Renal cortical epithelial cell (primary cell): Measurements from ENCODE around the gene ZFPM1. TPM values are rescaled to one million over a fixed set of nuclear protein-coding genes. Genes with fewer than 3 reads are reported as not detected.
A peak's percentile ranks its signal among the peaks of the same experiment; 100 is the strongest.
"Not testable (repeated sequence)": the region's sequence is repeated elsewhere in the genome, so short reads cannot be mapped to it uniquely, and the experiment has no call there.

ENCODE experiments used
- DNase-seq: peaks from one replicate; pipeline ENCODE4 v3.0.0-alpha.2; 2011; ENCODE audit warnings: low read depth
- total RNA-seq: library from RNA; depleted of rRNA; stranded (reverse); fragments of >200 nt; gene quantifications from 2 replicates; pipeline ENCODE4 v1.2.3, GENCODE V29; 2014

The ZFPM1 gene
- total RNA-seq: 0.35 and 2.8 TPM in 2 replicates

DNA sequence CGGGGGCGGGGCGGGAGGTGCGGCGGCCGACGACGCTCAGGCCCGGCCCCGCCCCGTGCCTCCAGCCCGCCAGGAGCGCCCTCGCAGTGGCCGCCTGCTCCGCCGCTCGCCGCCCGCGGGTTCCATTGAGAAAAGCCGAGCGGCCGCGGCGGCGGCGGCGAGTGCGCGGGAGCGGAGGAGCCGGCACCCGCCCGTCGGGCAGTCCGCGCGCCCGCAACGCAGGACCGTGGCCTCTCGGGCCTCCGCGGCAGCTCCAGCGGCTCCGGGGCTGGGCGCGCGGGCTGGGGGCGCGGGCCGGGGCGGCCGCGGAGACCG lies at the start of gene ZFPM1:
Gene ZFPM1 (plus strand): TSS at position 64 of the 315 bp plus-strand sequence. CDS start 359 bp downstream, outside the sequence.
- no peak for DNase-seq

DNA sequence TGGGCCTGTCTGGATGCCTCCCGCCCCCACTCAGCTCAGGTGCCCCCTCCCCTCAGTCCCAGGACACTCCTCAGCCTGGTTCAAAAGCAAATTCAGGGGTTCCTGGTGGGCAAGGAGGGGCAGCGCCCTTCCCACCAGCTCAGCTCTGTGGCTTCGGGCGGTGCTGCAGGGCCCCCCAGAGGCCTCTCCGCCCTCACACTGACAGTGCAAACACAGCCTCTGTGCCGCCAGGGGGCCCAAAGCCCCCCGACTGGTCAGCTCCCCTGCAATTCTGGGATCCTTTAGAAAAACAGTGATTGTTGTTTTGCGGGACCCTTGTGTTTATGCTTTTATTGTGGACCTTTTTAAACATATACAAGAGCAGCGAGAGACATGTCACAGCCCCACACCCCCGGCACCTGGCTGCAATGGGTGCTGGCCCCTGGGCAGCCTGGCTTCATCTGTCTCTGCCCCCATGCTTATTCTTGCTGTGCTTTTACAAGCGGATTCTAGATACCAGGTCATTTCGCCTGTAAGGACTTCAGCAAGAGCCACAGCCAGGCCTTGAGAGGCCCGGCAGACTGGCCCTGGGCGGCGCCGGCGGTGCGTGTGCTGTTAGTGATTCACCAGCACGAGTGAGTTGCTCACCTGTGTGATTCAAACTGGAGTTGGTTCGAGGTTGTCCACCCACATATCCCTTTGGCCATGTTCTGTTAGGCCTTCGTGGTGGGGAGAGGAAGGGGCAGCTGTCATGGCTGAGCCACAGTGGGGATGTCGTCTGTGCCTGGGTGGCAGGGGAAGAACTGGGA lies 49.1 kb upstream of the ZFPM1 start:
- peak; percentile 1 for DNase-seq

DNA sequence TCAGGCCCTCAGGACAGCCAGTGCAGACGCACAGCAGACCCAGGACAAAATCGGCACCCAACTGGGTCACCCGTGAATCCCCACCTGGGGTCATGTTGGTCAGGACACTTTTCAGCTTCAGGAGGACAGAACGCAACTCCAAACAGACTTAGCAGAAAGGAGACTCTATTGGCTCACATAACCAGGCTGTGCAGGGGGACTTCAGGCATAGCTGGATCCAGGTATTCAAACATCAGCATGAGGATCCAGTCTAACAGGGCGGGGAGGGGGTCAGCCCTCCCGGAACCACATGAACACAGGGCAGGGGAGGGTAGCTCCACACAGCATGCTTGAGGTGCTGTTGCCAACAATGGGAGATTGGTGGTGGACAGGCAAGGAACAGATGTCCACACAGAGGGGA lies 48.3 kb upstream of the ZFPM1 start:
- no peak for DNase-seq

DNA sequence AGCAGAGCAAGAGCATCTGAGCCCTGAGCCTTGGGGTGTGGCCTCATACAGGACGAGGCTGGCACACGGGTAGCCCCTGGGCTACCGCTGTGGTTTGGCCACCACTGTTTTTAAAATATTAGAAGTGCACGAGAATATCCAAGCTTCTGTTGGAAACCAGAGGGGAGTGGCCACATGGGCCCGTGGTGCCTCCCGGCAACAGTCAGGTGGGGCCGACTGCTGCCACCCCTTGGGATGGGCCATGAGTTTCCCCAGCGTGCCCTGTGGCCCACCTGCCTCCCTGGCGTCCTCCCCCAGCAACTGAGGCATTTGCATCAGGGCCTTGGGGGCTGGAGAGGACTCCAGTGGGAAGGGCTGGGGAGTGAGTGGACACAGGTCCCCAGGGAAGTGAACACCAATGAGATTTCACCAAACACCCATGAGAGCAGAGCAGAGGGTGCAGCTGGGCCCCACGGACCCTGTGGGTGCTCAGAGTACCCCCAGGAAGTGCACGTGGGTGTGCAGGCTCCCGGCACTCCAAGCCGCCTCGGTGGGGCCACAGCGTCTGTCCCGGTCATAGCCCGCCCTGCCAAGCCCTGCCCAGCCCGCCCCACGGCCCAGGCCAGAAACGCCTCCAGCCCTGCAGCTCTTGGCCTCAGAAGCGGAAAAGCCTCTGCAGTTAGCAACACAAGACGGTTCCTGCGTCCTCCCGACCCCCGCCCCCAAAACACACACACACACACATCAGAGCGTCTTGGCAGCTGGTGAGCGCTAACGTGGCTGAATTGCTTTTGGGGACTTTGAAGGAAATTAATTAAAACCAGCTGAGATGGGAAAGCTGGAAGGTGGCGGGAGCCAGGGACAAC lies 47.6 kb upstream of the ZFPM1 start:
- DNase-seq: no peak

DNA sequence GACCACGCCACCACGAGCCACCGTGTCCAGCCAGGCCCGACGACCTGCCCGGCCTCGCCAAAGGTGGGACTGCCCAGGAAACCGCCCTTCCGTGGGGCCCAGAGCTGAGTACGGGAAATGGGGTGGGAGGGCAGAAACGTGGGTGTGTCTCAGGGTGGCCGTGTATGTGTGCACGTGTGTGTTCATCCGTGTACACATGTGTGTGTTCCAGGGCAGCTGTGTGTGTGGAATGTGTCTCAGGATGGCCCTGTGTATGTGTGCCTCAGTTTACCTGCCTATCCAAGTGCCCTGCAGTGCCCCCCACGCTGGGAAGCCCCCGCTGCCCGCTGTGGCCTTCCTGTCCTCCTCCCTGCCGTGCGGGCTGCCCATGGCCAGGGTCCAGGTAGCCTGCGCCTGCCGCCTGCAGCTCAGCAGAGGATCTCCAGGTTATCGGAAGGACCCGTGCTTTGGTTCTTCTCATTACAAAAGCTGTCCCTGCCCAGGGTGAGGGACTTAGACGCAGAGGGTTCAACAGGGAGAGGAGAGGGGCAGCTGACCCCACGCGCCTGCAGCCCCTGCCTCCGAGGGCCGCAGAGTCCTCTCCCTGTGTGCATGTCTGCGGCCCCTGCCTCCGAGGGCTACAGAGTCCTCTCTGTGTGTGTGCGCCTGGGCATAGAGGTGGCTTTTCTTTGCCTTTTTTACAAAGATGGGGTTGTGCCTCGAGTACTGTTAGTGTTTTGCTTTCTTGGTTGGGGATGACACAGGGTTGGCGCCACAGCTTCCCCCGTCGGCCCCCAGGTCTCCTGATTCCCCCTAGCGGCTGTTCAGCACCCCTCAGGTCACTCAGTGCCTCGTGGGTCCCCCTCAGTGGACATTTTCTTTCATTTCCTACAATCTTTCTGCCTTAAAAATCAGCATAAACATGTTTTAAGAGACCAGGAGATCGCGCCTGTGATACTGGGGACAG lies 46.7 kb upstream of the ZFPM1 start:
- no peak for DNase-seq

DNA sequence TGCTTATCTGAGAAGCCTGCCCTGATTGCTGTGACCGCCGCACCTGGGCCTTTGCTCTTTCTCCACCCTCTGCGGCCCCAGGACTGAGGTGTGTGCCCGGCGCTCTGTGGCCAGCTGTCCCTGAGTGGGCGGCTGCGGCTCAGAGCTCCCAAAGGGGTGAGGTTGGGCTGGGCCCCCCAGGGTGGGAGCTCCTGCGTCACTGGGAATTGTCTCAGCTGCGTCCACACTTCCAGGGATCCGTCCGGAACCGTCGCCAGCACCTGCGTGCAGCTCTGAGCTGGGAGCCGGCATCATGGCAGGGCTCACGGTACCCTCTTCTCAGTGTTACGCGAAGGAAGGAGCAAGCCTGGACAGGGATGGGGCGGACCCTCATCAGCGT lies 46.0 kb upstream of the ZFPM1 start:
- no peak for DNase-seq

DNA sequence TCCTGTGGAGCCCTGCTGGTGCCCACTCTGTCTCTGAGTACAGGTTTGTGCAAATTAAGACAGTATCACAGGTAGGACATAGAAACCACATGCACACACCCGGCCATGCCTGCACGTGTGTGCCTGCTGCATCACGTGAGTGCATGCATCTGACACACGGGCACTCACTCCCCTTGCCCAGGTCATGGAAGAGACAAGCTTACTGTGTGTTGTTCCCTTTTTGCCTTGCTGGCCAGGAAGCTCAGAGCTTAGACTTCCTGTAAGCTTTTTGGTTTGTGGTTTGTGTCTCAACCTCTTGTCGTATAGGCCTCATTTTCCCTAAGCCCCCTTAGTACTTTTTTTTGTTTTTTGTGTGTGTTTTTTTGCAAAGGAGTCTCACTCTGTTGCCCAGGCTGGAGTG lies 45.3 kb upstream of the ZFPM1 start:
- DNase-seq: no peak

DNA sequence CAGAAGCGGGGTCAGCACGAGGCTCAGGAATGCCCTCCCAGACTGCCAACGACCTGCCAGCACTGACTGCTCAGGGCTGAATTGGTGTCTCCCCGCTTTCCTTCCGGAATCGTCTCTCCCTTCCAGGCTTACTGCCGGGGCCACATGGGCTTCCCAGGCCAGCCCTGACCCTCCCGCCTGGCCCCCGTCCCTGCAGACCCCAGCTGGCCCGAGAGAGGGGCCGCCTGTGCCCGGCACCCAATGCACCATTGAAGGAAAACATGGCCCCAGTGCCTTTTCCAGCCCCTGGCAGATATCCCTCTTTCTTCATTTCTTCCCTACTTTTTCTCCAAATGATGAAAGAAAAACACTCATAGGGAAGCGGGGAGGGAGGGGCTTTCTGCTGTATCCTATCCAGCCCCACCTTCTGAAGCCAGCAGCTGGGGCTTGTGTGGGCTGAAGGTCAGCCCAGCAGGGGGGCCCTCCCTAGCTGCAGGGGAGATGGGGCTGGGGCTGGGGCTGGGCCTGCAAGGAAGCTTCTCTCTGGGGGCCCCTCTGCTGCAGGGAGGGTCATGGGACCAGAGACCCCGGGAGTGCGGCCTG lies 44.4 kb upstream of the ZFPM1 start:
- DNase-seq: no peak

DNA sequence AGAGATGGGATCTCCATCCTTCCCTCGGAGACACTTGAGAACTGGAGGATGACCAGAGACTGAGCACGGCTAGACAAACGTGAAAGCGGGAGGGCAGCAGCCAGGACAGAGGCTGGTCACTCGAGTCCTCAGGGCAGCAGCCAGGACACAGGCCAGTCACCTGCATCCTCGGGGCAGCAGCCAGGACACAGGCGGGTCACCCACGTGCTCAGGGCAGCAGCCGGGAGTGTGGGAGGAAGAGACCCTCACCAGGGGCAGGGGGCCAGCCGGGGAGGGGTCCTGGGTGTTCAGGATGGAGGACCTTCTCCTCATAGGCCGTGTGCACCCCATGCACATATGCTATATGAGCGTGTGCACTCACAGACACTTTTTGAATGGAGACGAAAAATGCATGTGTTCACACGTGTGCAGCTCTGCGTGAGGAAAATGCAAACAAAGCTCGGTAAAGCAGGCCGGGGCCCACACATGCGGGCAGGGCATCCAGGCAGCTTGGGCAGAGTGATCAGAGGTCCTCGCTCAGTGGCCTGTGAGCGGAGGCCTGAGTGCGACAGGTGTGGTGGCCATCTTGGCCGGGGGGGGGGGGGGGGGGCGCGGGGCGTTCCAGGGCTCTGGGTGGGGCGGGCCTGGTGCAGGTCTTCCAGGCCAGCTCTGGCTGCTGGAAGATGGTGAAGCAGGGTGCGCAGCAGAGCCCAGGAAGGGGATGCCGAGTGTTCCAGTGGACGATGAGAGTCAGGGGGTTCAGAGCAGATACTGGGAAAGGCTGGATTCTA lies 43.6 kb upstream of the ZFPM1 start:
- DNase-seq: no peak

DNA sequence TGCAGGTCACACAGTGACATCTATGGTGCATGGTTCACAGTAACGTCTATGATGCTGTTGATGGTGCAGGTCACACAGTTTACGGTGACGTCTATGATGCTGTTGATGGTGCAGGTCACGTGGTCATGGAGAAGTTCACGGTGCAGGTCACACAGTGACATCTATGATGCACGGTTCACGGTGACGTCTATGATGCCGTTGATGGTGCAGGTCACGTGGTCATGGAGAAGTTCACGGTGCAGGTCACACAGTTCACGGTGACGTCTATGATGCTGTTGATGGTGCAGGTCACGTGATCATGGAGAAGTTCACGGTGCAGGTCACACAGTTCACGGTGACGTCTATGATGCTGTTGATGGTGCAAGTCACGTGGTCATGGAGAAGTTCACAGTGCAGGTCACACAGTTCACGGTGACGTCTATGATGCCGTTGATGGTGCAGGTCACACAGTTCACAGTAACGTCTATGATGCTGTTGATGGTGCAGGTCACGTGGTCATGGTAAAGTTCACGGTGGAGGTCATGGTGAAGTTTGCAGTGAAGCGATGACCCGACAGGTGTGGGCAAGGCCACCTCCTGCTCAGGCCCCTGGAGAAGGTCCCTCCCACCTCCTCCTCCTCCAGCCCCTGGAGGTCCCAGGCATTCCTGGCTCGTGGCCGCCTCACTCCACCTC lies 42.6 kb upstream of the ZFPM1 start:
- not testable (repeated sequence) for DNase-seq

DNA sequence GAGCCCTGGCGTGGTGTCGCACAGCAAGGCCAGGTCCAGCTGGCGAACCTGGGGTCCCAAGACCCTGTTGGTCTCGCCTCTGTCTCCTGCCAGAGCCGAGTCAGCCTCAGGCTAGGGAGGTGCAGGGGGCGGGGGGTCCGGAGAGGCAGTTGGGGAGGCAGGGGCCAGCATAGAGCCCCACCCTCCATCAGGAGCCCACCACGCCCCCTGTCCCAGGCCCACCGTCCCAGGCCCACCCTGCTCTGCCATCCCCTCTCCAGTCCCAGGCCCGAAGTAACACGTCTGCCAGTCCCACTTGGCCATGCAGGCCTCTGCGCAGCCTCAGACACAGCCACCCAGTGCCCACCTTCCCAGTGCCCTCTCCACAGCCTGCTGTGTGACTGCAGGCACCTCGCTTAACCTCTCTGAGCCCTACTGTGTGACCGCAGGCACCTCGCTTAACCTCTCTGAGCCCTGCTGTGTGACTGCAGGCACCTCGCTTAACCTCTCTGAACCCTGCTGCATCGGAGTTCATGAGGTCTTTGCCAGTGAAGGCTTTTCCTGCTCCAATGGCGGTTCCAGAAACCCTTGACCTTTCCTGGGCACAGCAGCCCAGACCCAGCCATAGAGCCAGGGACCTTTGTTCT lies 41.0 kb upstream of the ZFPM1 start:
- DNase-seq: no peak

DNA sequence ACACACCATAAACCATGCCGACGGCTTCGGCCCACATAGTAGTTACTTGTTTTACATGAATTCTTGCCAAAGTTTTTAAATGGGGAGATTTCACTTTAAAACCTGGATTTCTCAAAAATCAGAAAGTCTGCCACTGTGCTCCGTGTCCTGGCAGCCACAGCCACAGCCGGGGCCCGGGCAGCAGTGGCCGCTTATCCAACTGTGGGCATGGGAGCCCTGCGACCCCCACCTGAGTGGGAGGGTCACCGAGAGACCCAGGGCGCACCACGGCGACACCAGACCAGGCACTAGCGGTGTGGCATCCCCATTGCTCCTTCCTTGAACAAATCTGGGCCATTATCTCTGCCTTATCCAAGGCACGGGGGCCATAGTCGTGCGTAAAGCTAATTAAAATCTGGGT lies 40.3 kb upstream of the ZFPM1 start:
- DNase-seq: no peak

DNA sequence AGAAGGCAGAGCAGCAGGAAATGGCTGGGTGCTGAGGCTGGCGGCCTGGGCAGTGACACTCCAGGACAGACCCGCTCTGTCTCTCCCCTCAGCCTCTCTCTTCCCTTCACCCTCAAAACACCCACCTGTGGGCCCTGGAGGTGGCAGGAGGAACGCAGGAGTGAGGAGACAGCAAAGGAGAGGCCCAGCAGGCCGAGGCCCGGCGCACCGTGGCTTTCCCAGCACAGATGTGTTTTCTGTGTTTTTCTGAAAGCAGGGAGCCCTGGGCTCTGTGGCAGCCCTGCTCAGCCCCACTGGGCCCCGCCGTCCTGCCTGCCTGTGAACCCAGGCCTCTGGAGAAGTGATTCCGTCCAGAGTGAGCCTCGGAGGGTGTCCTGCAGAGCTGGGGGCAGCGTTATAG lies 39.8 kb upstream of the ZFPM1 start:
- DNase-seq: no peak

DNA sequence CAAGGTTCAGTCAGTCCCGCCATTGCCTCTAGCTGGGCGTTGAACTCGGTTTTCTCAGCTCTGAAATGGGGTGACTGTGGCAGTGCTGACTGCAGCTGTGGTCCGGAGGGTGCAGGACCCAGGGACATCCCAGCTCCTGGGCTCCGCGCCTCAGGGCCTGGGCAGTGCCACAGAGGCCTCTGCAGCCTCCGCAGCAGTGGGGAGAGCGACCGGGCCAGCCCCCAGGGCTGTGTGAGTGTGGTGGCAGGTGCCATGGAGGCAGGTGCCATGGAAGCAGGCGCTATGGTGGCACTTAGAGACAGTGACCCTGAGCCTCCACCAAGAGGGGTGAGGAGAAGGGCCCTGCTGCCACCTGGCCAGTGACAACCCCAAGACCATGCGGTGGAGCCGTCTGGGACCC lies 39.4 kb upstream of the ZFPM1 start:
- no peak for DNase-seq

DNA sequence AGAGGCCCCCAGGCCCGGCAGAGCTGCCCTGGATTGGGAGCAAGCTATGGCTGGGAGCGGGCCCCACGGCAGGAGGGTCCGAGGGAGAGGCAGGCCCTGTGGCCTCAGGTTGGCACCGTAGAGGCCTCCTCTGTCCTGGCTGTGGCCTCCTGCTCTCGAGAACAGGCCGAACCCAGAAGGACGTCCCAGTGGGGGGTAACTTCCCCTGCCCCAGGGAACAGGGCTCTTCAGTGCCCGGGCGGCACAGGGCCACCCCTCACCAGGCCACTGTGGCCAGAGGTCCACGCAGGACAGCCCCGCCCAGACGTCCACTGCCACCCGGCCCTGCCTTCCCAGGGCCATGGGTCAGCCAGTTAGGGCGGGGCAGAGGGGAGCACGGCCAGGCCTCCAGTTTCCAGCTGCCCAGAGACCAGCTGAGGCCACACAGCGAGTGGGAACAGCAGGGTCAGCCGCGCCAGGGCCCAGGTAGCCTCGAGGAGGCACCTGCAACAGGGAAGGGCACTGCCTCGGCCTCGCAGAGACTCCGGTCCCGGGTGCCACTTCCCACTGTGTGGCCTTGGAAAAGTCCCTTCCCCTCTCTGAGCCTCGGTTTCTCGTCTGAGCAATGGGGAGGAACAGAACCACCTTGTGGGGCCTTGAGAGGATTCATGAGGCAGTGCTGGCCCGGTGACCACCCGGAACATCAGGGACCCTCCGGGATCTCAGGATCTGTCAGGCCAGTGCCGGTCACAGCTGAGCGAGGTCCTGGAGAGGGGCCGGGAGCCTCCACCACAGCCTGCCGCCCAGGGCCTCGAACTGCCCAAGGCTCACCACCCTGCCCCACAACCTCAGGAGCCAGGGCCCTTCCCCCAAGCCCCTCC lies 38.3 kb upstream of the ZFPM1 start:
- no peak for DNase-seq

DNA sequence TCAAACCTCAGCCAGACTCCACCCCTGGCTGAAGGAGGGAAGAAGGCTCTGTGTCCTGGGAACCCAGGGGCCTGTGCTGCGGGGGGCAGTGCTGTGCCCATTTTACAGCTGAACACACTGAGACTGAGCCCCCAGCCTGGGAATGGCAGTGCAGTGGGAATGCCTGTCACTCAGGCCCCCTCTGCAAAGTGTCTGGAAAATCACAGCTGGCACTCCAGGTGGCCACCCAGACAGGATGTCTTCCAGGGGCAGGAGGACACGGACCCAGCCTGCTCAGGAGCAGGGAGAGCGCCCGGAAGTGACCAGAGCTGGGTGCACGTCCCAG lies 37.7 kb upstream of the ZFPM1 start:
- DNase-seq: no peak

DNA sequence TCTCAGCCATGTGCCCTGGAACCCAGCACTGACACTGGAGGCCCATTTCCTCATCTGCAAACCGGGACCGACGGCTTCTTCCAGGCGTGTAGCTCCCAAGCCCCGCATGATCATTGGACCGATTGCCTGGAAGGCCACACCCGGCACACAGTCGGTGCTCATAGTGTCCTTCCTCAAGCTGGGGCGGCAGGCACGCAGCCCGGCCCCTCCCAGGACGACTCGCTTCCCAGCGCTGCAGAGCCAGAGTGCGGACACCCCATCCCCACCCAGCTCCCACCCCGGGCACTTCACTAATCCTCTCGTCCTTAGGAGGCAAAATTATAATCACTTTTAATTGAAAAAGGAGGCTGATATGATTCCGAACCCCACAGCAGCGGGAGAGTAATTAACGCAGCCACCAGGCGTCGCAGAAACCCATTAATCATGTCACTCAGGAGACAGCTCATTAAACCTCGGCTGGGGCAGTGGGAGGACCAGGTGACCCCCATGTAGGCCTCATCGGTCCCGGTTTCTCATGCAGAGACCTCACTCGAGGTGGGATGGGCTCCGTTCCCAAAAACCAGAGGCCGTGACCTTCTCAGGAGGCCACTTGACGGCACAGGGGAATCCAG lies 37.3 kb upstream of the ZFPM1 start:
- no peak for DNase-seq

DNA sequence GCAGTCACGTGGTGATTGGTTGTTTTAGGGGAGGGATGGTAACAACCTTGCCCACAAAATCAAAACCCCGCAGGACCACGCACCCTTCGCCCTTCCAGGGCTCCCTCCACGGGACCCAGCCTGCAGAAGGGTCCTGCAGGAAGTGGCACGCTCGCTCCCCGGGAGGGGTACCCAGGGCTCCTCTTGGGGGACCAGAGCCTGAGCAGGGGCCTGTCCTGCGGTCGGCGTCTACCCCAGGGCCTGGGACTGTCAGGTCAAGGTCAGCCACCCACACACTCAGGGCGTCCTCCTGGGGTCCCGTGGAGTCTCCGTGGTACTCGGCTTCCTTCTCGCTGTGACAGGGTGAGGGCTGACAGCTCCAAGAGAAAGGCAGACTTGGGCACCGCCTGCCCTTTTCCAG lies 36.4 kb upstream of the ZFPM1 start:
- DNase-seq: no peak
